ENCODE data around the gene ANKRD23.

ANKRD23 gene

GRCh38 chr2:96816836-96817702, 26.8 kb downstream of the ANKRD23 start:
- Histone ChIP-seq H3K36me3 (ENCODE audit: insufficient read depth, low read length) (no peaks in the 10 kb centered on the region), H3K27me3 (ENCODE audit: control insufficient read depth, insufficient read depth, low read length) (no peaks in the 10 kb centered on the region), H3K4me3 (ENCODE audit: low read length) (peak overlapping the region; percentile 93), H3K4me2 (ENCODE audit: low read length) (peak overlapping the region; percentile 93), H3K9me3 (replicated peaks; ENCODE audit: low read length) (no peaks in the 10 kb centered on the region), H3K9ac (ENCODE audit: low read depth, low read length) (peak overlapping the region; percentile 29), H3K4me1 (ENCODE audit: control insufficient read depth, insufficient read depth, low read length) (peaks cover 19% of the 10 kb centered on the region)

DNA sequence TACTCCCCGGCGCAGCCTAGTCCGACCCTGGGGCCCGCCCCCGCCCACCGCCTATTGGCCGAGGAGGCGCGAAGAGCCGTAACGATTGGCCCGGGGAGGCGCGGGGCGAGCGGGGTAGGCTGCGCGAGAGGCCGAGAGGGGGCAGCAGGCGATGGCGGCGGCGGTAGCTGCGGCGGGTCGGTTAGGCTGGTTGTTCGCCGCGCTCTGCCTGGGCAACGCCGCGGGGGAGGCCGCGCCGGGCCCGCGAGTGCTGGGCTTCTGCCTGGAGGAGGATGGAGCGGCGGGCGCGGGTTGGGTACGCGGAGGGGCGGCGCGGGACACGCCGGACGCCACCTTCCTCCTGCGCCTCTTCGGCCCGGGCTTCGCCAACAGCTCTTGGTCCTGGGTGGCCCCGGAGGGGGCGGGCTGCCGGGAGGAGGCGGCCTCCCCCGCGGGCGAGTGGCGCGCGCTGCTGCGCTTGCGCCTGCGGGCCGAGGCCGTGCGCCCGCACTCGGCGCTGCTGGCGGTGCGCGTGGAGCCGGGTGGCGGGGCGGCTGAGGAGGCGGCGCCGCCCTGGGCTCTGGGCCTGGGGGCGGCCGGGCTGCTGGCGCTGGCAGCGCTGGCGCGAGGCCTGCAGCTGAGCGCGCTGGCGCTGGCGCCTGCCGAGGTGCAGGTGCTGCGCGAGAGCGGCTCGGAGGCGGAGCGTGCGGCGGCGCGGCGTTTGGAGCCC, 27.5 kb downstream of the ANKRD23 start, which contains the start of gene CNNM3:
Gene CNNM3, plus strand, starts transcription at position 142 of the 709 bp plus-strand sequence. Its CDS starts 10 bp downstream, at position 152.
- Histone ChIP-seq H3K36me3 (ENCODE audit: insufficient read depth, low read length) (no peaks in the 10 kb centered on the region), H3K4me2 (ENCODE audit: low read length) (peak within 1 kb of the TSS; percentile 93), H3K4me1 (ENCODE audit: control insufficient read depth, insufficient read depth, low read length) (peaks cover 22% of the 10 kb centered on the region), H3K9me3 (replicated peaks; ENCODE audit: low read length) (no peaks in the 10 kb centered on the region), H3K27me3 (ENCODE audit: control insufficient read depth, insufficient read depth, low read length) (no peaks in the 10 kb centered on the region), H3K4me3 (ENCODE audit: low read length) (peak within 1 kb of the TSS; percentile 93), H3K9ac (ENCODE audit: low read depth, low read length) (peak within 1 kb of the TSS; percentile 68)

DNA sequence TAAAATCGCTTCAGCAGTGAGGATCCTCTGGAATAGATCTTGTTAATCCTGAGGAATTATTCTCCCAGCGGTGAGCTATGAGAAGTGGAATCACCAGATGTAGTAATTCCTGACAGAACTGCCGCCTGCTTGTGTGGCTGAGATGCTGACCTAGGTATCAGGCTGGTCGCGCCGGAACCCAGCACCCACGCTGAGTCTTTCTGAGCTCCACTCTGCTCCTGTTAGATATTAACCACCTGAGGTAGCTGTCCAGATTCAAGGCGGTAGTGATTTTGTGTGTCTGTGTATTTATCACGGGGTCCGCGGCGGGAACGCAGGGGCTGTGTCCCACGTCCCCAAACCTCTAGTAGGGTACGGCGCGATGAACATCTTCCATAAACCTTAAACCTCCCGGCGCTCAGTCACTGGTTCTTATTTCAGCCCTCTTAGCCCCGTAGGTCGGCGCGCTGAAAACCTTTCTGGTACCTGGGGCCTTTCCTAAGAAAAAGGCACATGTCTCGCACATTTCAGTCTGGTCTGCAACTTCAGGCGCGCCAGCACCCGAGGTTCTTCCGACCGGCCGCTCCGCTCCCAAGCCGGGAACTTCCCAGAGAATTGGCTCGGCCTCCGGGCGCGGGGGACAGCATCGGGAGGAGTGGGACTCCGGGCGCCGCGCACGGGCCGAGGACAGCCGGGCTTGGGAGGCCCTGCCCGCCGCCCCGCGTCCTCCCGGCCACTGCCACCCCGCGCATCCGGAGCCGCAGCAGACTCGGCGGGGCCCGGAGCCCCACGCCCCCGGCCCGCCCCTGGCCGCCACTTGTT, 28.3 kb downstream of the ANKRD23 start:
- peak overlapping the region; percentile 60 for H3K9ac ChIP-seq (ENCODE audit: low read depth, low read length)
- no peaks in the 10 kb centered on the region for H3K27me3 ChIP-seq (ENCODE audit: control insufficient read depth, insufficient read depth, low read length)
- peaks cover 22% of the 10 kb centered on the region for H3K4me1 ChIP-seq (ENCODE audit: control insufficient read depth, insufficient read depth, low read length)
- no peaks in the 10 kb centered on the region for H3K9me3 ChIP-seq (replicated peaks; ENCODE audit: low read length)
- H3K4me2 ChIP-seq (ENCODE audit: low read length): peak overlapping the region; percentile 88
- H3K36me3 ChIP-seq (ENCODE audit: insufficient read depth, low read length): no peaks in the 10 kb centered on the region
- peak overlapping the region; percentile 93 for H3K4me3 ChIP-seq (ENCODE audit: low read length)

DNA sequence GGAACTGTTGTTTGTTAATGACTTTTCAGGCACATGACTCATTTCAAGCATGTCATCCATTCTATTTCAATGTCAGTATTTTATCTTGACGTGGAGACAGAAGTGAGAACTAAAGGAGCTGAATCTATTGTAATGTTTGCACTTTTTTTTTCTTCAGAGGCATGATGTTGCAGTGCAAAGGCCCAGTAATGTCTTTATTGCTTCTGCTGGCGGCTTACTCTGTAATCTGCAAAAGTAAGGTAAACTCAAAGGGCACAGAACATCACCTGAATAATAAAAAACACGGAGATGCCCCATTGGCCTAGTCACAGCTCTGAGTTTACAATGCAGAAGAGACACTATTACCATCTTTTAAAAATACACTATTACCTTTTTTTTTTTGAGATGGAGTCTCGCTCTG, 30.2 kb downstream of the ANKRD23 start:
- H3K4me3 ChIP-seq (ENCODE audit: low read length): no peak overlapping the region
- no peak overlapping the region for H3K9ac ChIP-seq (ENCODE audit: low read depth, low read length)
- H3K9me3 ChIP-seq (replicated peaks; ENCODE audit: low read length): no peaks in the 10 kb centered on the region
- H3K4me2 ChIP-seq (ENCODE audit: low read length): no peak overlapping the region
- H3K4me1 ChIP-seq (ENCODE audit: control insufficient read depth, insufficient read depth, low read length): peaks cover 22% of the 10 kb centered on the region
- no peaks in the 10 kb centered on the region for H3K36me3 ChIP-seq (ENCODE audit: insufficient read depth, low read length)
- no peaks in the 10 kb centered on the region for H3K27me3 ChIP-seq (ENCODE audit: control insufficient read depth, insufficient read depth, low read length)

DNA sequence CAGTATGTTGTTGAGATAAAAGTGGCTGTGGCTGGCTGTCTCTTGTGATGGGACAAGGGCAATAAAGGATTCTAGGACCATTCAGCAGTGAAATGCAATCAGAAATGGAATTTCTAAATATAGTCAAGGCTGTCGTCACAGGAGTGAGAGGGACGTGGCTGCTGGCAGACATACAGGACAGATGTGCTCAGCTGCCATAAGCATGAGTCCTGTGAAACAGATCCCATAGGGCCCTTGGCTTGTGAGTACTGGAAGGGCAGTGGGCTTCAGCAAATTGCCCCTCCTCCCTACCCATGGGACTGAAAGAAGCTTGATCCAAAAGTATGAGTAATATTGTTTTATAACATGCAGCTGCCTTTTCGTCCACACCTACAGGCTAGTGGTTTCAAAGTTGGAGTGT, 31.9 kb downstream of the ANKRD23 start:
- Histone ChIP-seq H3K27me3 (ENCODE audit: control insufficient read depth, insufficient read depth, low read length) (no peaks in the 10 kb centered on the region), H3K4me2 (ENCODE audit: low read length) (no peak overlapping the region), H3K9me3 (replicated peaks; ENCODE audit: low read length) (no peaks in the 10 kb centered on the region), H3K4me3 (ENCODE audit: low read length) (no peak overlapping the region), H3K9ac (ENCODE audit: low read depth, low read length) (no peak overlapping the region), H3K36me3 (ENCODE audit: insufficient read depth, low read length) (no peaks in the 10 kb centered on the region), H3K4me1 (ENCODE audit: control insufficient read depth, insufficient read depth, low read length) (peaks cover 12% of the 10 kb centered on the region)

DNA sequence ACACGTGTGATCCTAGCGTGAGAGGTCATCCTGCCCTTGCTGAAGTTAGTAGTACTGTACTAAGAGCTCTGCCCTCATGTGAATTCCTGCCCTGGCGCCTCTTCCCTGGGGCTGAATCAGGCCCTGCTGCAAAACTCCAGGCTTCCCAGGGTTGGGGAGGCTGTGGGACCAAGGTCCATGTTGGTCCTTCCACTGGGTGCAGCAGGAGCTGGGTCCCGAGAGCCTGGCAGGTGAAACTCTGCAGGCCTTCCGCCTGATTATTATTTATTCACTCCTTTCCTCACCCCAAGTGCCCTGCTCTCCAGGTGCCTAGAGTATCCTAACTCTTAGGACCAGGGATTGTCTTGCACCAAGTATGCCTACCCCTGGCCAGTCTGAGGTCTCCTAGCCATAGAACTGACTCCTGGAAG, 33.0 kb downstream of the ANKRD23 start:
- H3K4me1 ChIP-seq (ENCODE audit: control insufficient read depth, insufficient read depth, low read length): peaks cover 10% of the 10 kb centered on the region
- no peaks in the 10 kb centered on the region for H3K36me3 ChIP-seq (ENCODE audit: insufficient read depth, low read length)
- no peaks in the 10 kb centered on the region for H3K27me3 ChIP-seq (ENCODE audit: control insufficient read depth, insufficient read depth, low read length)
- no peaks in the 10 kb centered on the region for H3K9me3 ChIP-seq (replicated peaks; ENCODE audit: low read length)
- no peak overlapping the region for H3K4me3 ChIP-seq (ENCODE audit: low read length)
- H3K4me2 ChIP-seq (ENCODE audit: low read length): no peak overlapping the region
- H3K9ac ChIP-seq (ENCODE audit: low read depth, low read length): no peak overlapping the region

GRCh38 chr2:96809951-96810782, 33.7 kb downstream of the ANKRD23 start:
- Histone ChIP-seq H3K36me3 (ENCODE audit: insufficient read depth, low read length) (no peaks in the 10 kb centered on the region), H3K4me1 (ENCODE audit: control insufficient read depth, insufficient read depth, low read length) (peaks cover 6% of the 10 kb centered on the region), H3K9me3 (replicated peaks; ENCODE audit: low read length) (no peaks in the 10 kb centered on the region), H3K4me2 (ENCODE audit: low read length) (no peak overlapping the region), H3K9ac (ENCODE audit: low read depth, low read length) (no peak overlapping the region), H3K27me3 (ENCODE audit: control insufficient read depth, insufficient read depth, low read length) (no peaks in the 10 kb centered on the region), H3K4me3 (ENCODE audit: low read length) (no peak overlapping the region)

DNA sequence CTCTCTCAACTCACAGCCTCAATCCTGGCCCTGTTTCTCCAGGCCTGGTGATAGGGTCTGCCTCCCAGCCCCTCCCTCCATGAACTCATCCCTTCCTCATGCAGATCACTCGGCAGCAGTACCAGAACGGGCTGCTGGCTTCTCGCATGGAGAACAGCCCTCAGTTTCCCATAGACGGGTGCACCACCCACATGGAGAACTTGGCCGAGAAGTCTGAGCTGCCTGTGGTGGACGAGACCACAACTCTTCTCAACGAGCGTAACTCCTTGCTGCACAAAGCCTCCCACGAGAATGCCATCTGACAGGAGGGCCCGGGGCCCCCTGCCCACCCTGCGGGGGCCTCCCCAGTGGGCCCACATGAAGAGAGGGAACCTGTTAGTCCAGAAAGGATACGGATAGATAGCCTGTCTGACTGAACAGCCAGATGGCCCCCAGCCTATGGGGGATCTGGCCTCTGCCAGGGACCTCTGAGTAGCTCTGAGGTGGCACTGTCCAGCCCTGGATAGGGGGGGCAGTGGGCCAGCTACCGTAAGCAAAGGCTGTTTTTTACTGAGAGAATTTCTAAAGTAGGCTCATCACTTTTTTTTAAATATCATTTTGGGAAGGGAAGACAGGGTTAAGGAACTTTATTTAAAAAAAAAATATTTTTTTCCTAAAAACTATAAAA, 34.5 kb downstream of the ANKRD23 start:
- no peaks in the 10 kb centered on the region for H3K9me3 ChIP-seq (replicated peaks; ENCODE audit: low read length)
- peaks cover 5% of the 10 kb centered on the region for H3K4me1 ChIP-seq (ENCODE audit: control insufficient read depth, insufficient read depth, low read length)
- no peak overlapping the region for H3K9ac ChIP-seq (ENCODE audit: low read depth, low read length)
- H3K4me2 ChIP-seq (ENCODE audit: low read length): no peak overlapping the region
- no peaks in the 10 kb centered on the region for H3K36me3 ChIP-seq (ENCODE audit: insufficient read depth, low read length)
- no peaks in the 10 kb centered on the region for H3K27me3 ChIP-seq (ENCODE audit: control insufficient read depth, insufficient read depth, low read length)
- no peak overlapping the region for H3K4me3 ChIP-seq (ENCODE audit: low read length)

- no peak overlapping the region for H3K9ac ChIP-seq (ENCODE audit: low read depth, low read length)
- H3K9me3 ChIP-seq (replicated peaks; ENCODE audit: low read length): no peaks in the 10 kb centered on the region
- no peak overlapping the region for H3K4me3 ChIP-seq (ENCODE audit: low read length)
- no peaks in the 10 kb centered on the region for H3K36me3 ChIP-seq (ENCODE audit: insufficient read depth, low read length)
- peaks cover 5% of the 10 kb centered on the region for H3K4me1 ChIP-seq (ENCODE audit: control insufficient read depth, insufficient read depth, low read length)
- H3K27me3 ChIP-seq (ENCODE audit: control insufficient read depth, insufficient read depth, low read length): no peaks in the 10 kb centered on the region
- no peak overlapping the region for H3K4me2 ChIP-seq (ENCODE audit: low read length)
Observed at GRCh38 chr2:96808176-96808837, 35.5 kb downstream of the ANKRD23 start.

GRCh38 chr2:96807127-96807471, 36.7 kb downstream of the ANKRD23 start:
- Histone ChIP-seq H3K27me3 (ENCODE audit: control insufficient read depth, insufficient read depth, low read length) (no peaks in the 10 kb centered on the region), H3K4me1 (ENCODE audit: control insufficient read depth, insufficient read depth, low read length) (peaks cover 7% of the 10 kb centered on the region), H3K36me3 (ENCODE audit: insufficient read depth, low read length) (no peaks in the 10 kb centered on the region), H3K4me2 (ENCODE audit: low read length) (no peak overlapping the region), H3K4me3 (ENCODE audit: low read length) (no peak overlapping the region), H3K9ac (ENCODE audit: low read depth, low read length) (no peak overlapping the region), H3K9me3 (replicated peaks; ENCODE audit: low read length) (no peaks in the 10 kb centered on the region)
